HS-5 (cell line): ENCODE measurements around the gene WNK2.
"Not testable (repeated sequence)": the region's sequence is repeated elsewhere in the genome, so short reads cannot be mapped to it uniquely, and the experiment has no call there.

ENCODE experiments used
- DNase-seq: peaks from one replicate; pipeline ENCODE4 v3.0.0-alpha.2; 2012; ENCODE audit warnings: low read depth

WNK2 gene

GRCh38 chr9:93183663-93184431 is at the start of gene WNK2:
Gene WNK2 (plus strand): TSS chr9:93184139. CDS start chr9:93184930, 791 bp downstream.
- no peak for DNase-seq

GRCh38 chr9:93134740-93135444 is 49.0 kb upstream of the WNK2 start:
- no peak for DNase-seq

- DNase-seq = no peak
These were observed 47.9 kb upstream of the WNK2 start for GRCh38 chr9:93136011-93136440.

GRCh38 chr9:93137362-93137761 is 46.6 kb upstream of the WNK2 start:
- DNase-seq = no peak

GRCh38 chr9:93138171-93138764 is 45.7 kb upstream of the WNK2 start:
- DNase-seq = no peak

- no peak for DNase-seq
These were observed 44.4 kb upstream of the WNK2 start for GRCh38 chr9:93139365-93140182.

- no peak for DNase-seq
These were observed 42.0 kb upstream of the WNK2 start for GRCh38 chr9:93141771-93142483.

- DNase-seq = no peak
These were observed 40.0 kb upstream of the WNK2 start for GRCh38 chr9:93143830-93144530.

GRCh38 chr9:93146696-93147095 is 37.2 kb upstream of the WNK2 start:
- DNase-seq = not testable (repeated sequence)

GRCh38 chr9:93147632-93148031 is 36.3 kb upstream of the WNK2 start:
- no peak for DNase-seq

- DNase-seq = no peak
These were observed 35.2 kb upstream of the WNK2 start for GRCh38 chr9:93148721-93149120.

- DNase-seq = peak; percentile 20
These were observed 34.6 kb upstream of the WNK2 start for GRCh38 chr9:93149361-93149760.

GRCh38 chr9:93151097-93151784 is 32.7 kb upstream of the WNK2 start:
- DNase-seq = no peak

- DNase-seq = no peak
These were observed 29.5 kb upstream of the WNK2 start for GRCh38 chr9:93154293-93154903.

- DNase-seq = no peak
These were observed 28.0 kb upstream of the WNK2 start for GRCh38 chr9:93155716-93156474.

- no peak for DNase-seq
These were observed 27.4 kb upstream of the WNK2 start for GRCh38 chr9:93156475-93157008.

GRCh38 chr9:93159601-93160471 is 24.1 kb upstream of the WNK2 start:
- DNase-seq = peak; percentile 38
